ENCODE results near the gene CCNI2.

- TF ChIP-seq CTCF (IDR thresholded peaks at IDR 0.05) (peak; percentile 13 to 26 (median 16)), POLR2A (IDR thresholded peaks at IDR 0.05) (no peak)
These were observed 10.1 kb upstream of the CCNI2 start, which contains the start of gene KIF3A for GRCh38 chr5:132736853-132737833.

Data from testis (tissue), 2 donors.